Amniotic stem cell (primary cell): ENCODE data around the gene ZNF20.
A peak's percentile ranks its signal among the peaks of the same experiment; 100 is the strongest.
"Not testable (repeated sequence)": the region's sequence is repeated elsewhere in the genome, so short reads cannot be mapped to it uniquely, and the experiment has no call there.

Source experiments
- DNase-seq: peaks from one replicate; lab custom pipeline; 2025; lab: John Stamatoyannopoulos, UW

ZNF20 gene

GRCh38 chr19:12112701-12113100, 27.4 kb downstream of the ZNF20 start:
- DNase-seq = no peak

- no peak for DNase-seq
Observed at GRCh38 chr19:12111943-12112637, 28.1 kb downstream of the ZNF20 start.

GRCh38 chr19:12111176-12111575, 29.0 kb downstream of the ZNF20 start:
- DNase-seq = no peak

- DNase-seq = not testable (repeated sequence)
Observed at GRCh38 chr19:12103909-12104308, 36.2 kb downstream of the ZNF20 start.

GRCh38 chr19:12098040-12098439, 42.1 kb downstream of the ZNF20 start:
- DNase-seq = no peak

- no peak for DNase-seq
Observed at GRCh38 chr19:12095111-12095790, 44.9 kb downstream of the ZNF20 start.

- no peak for DNase-seq
Observed at GRCh38 chr19:12093777-12094176, 46.4 kb downstream of the ZNF20 start.

GRCh38 chr19:12092956-12093355, 47.2 kb downstream of the ZNF20 start:
- no peak for DNase-seq

- peak; percentile 81 for DNase-seq
Observed at GRCh38 chr19:12092065-12092867, 47.9 kb downstream of the ZNF20 start.

GRCh38 chr19:12090807-12091206, 49.3 kb downstream of the ZNF20 start:
- DNase-seq = no peak

GRCh38 chr19:12085074-12085818, 54.9 kb downstream of the ZNF20 start:
- no peak for DNase-seq

GRCh38 chr19:12083336-12083735, 56.8 kb downstream of the ZNF20 start:
- not testable (repeated sequence) for DNase-seq
